ENCODE data around the gene PDZRN4.
A peak's percentile ranks its signal among the peaks of the same experiment; 100 is the strongest.

PDZRN4 gene

GRCh38 chr12:41220931-41221330 lies 32.8 kb downstream of the PDZRN4 start:
- H3K9me3 Mint-ChIP-seq = no peaks in the 10 kb centered on the region
- no peak for TF ChIP-seq CTCF (IDR thresholded peaks at IDR 0.05)
- H3K36me3 Mint-ChIP-seq (ENCODE audit: low read depth) = peaks cover 6% of the 10 kb centered on the region
- no peaks in the 10 kb centered on the region for H3K27me3 Mint-ChIP-seq (ENCODE audit: low read depth, poor library complexity)
- H3K27ac Mint-ChIP-seq = no peak overlapping the region
- no peak for DNase-seq
- no peak overlapping the region for H3K4me3 Mint-ChIP-seq
- peaks cover 26% of the 10 kb centered on the region for H3K4me1 Mint-ChIP-seq

GRCh38 chr12:41221491-41221890 lies 33.4 kb downstream of the PDZRN4 start:
- no peak overlapping the region for H3K4me3 Mint-ChIP-seq
- peaks cover 6% of the 10 kb centered on the region for H3K36me3 Mint-ChIP-seq (ENCODE audit: low read depth)
- H3K9me3 Mint-ChIP-seq = no peaks in the 10 kb centered on the region
- H3K27me3 Mint-ChIP-seq (ENCODE audit: low read depth, poor library complexity) = no peaks in the 10 kb centered on the region
- no peak overlapping the region for H3K27ac Mint-ChIP-seq
- no peak for DNase-seq
- no peak for TF ChIP-seq CTCF (IDR thresholded peaks at IDR 0.05)
- H3K4me1 Mint-ChIP-seq = peaks cover 26% of the 10 kb centered on the region

GRCh38 chr12:41223600-41223999 lies 35.5 kb downstream of the PDZRN4 start:
- Mint-ChIP-seq H3K36me3 (ENCODE audit: low read depth) (peaks cover 6% of the 10 kb centered on the region), H3K27ac (peak overlapping the region; percentile 64), H3K27me3 (ENCODE audit: low read depth, poor library complexity) (no peaks in the 10 kb centered on the region)

GRCh38 chr12:41224066-41224465 lies 35.9 kb downstream of the PDZRN4 start:
- Mint-ChIP-seq H3K4me1 (peaks cover 23% of the 10 kb centered on the region), H3K36me3 (ENCODE audit: low read depth) (peaks cover 6% of the 10 kb centered on the region), H3K27ac (peak overlapping the region; percentile 12), H3K9me3 (no peaks in the 10 kb centered on the region), H3K27me3 (ENCODE audit: low read depth, poor library complexity) (no peaks in the 10 kb centered on the region), H3K4me3 (no peak overlapping the region)
- no peak for TF ChIP-seq CTCF (IDR thresholded peaks at IDR 0.05)
- no peak for DNase-seq

More at GRCh38 chr12:41223600-41223999, 35.5 kb downstream of the PDZRN4 start:
- Mint-ChIP-seq H3K4me1 (peaks cover 21% of the 10 kb centered on the region), H3K4me3 (no peak overlapping the region), H3K9me3 (no peaks in the 10 kb centered on the region)
- TF ChIP-seq CTCF (IDR thresholded peaks at IDR 0.05) = no peak
- DNase-seq = no peak

- Mint-ChIP-seq H3K27me3 (ENCODE audit: low read depth, poor library complexity) (no peaks in the 10 kb centered on the region), H3K4me3 (no peak overlapping the region)
Observed at GRCh38 chr12:41225179-41225578, 37.1 kb downstream of the PDZRN4 start.

More at GRCh38 chr12:41225179-41225578, 37.1 kb downstream of the PDZRN4 start:
- Mint-ChIP-seq H3K27ac (no peak overlapping the region), H3K4me1 (peaks cover 32% of the 10 kb centered on the region), H3K9me3 (no peaks in the 10 kb centered on the region), H3K36me3 (ENCODE audit: low read depth) (peaks cover 9% of the 10 kb centered on the region)
- no peak for DNase-seq
- no peak for TF ChIP-seq CTCF (IDR thresholded peaks at IDR 0.05)
